Liver (tissue), 9 donors: ENCODE results near the gene PSMD1. TPM values are rescaled to one million over a fixed set of nuclear protein-coding genes. Genes with fewer than 3 reads are reported as not detected.

Experiments
- DNase-seq: peaks from one replicate; pipeline ENCODE4 v3.0.0-alpha.2; 2017; ENCODE audit warnings: low spot score
- H3K27ac ChIP-seq, 2 donors: one replicate each; pipeline ENCODE4 v1.7.0; 2013; ENCODE audit warnings: inconsistent platforms in 2 of 2, low read length in 2 of 2, control low read depth in 1 of 2, low read depth in 1 of 2, mild to moderate bottlenecking in 1 of 2
- H3K27me3 ChIP-seq, 4 donors: one replicate each; pipeline versions ENCODE4 v1.6.1 to v1.7.0; 2013; ENCODE audit warnings: low read length in 3 of 4, inconsistent platforms in 1 of 4, mild to moderate bottlenecking in 1 of 4, moderate library complexity in 1 of 4; ENCODE audit not compliant: control insufficient read depth in 4 of 4, insufficient read depth in 4 of 4
- H3K36me3 ChIP-seq, 4 donors: one replicate each; pipeline versions ENCODE4 v1.6.1 to v1.7.0; 2013; ENCODE audit warnings: low read length in 3 of 4, mild to moderate bottlenecking in 3 of 4, low read depth in 1 of 4, moderate library complexity in 1 of 4; ENCODE audit not compliant: control insufficient read depth in 4 of 4, insufficient read depth in 3 of 4
- H3K4me1 ChIP-seq, 4 donors: one replicate each; pipeline versions ENCODE4 v1.6.1 to v1.7.0; 2013; ENCODE audit warnings: low read length in 3 of 4, mild to moderate bottlenecking in 3 of 4, moderate library complexity in 1 of 4; ENCODE audit not compliant: control insufficient read depth in 4 of 4, insufficient read depth in 4 of 4
- H3K4me3 ChIP-seq, 3 donors: one replicate each; pipeline versions ENCODE4 v1.6.1 to v1.7.0; 2013; ENCODE audit warnings: low read length in 3 of 3, control low read depth in 1 of 3, low read depth in 1 of 3, mild to moderate bottlenecking in 1 of 3
- H3K9ac ChIP-seq, 2 donors: one replicate each; pipeline ENCODE4 v1.7.0; 2013; ENCODE audit warnings: low read length in 2 of 2, mild to moderate bottlenecking in 2 of 2, moderate library complexity in 2 of 2, control low read depth in 1 of 2, low read depth in 1 of 2
- H3K9me3 ChIP-seq, 4 donors: one replicate each; pipeline versions ENCODE4 v1.6.1 to v1.7.0; 2013; ENCODE audit warnings: low read length in 3 of 4; ENCODE audit not compliant: control insufficient read depth in 4 of 4
- ATF3 ChIP-seq: IDR thresholded peaks from 2 replicates; pipeline ENCODE4 v1.6.1; 2016; ENCODE audit warnings: antibody characterized with exemption
- CTCF ChIP-seq: fragments of 150-350 bp; IDR thresholded peaks from 2 replicates; pipeline ENCODE4 v1.5.1; 2017; ENCODE audit warnings: improper control_type of control experiment, low read depth, low read length; ENCODE audit not compliant: missing input control
- EGR1 ChIP-seq, 2 donors: IDR thresholded peaks; 2 replicates each; pipeline ENCODE4 v1.6.1; 2016 to 2018; ENCODE audit warnings: antibody characterized with exemption in 2 of 2, low read depth in 2 of 2
- FOXA1 ChIP-seq: IDR thresholded peaks from 2 replicates; pipeline ENCODE4 v1.6.1; 2016; ENCODE audit warnings: antibody characterized with exemption
- FOXA2 ChIP-seq: IDR thresholded peaks from 2 replicates; pipeline ENCODE4 v1.6.1; 2016; ENCODE audit warnings: antibody characterized with exemption
- HNF4A ChIP-seq, 2 donors: conservative IDR thresholded peaks; 2 replicates each; pipeline ENCODE4 v1.6.1; 2016; ENCODE audit warnings: antibody characterized with exemption in 2 of 2, mild to moderate bottlenecking in 2 of 2
- HNF4G ChIP-seq: IDR thresholded peaks from 2 replicates; pipeline ENCODE4 v1.6.1; 2016; ENCODE audit warnings: antibody characterized with exemption
- JUND ChIP-seq, 2 donors: IDR thresholded peaks; 2 replicates each; pipeline ENCODE4 v1.6.1; 2016; ENCODE audit warnings: antibody characterized with exemption in 2 of 2
- MAX ChIP-seq: IDR thresholded peaks from 2 replicates; pipeline ENCODE4 v1.6.1; 2016; ENCODE audit warnings: antibody characterized with exemption
- NR2F2 ChIP-seq: IDR thresholded peaks from 2 replicates; pipeline ENCODE4 v1.6.1; 2016; ENCODE audit warnings: antibody characterized with exemption
- RAD21 ChIP-seq, 2 donors: IDR thresholded peaks; 2 replicates each; pipeline ENCODE4 v1.6.1; 2016; ENCODE audit warnings: antibody characterized with exemption in 2 of 2, mild to moderate bottlenecking in 2 of 2
- REST ChIP-seq: IDR thresholded peaks from 2 replicates; pipeline ENCODE4 v1.6.1; 2016; ENCODE audit warnings: antibody characterized with exemption, mild to moderate bottlenecking
- RXRA ChIP-seq, 2 donors: IDR thresholded peaks; 2 replicates each; pipeline ENCODE4 v1.6.1; 2017 to 2018; ENCODE audit warnings: antibody characterized with exemption in 2 of 2, mild to moderate bottlenecking in 1 of 2
- SP1 ChIP-seq: IDR thresholded peaks from 2 replicates; pipeline ENCODE4 v1.6.1; 2018; ENCODE audit warnings: antibody characterized with exemption, mild to moderate bottlenecking
- TAF1 ChIP-seq: conservative IDR thresholded peaks from 2 replicates; pipeline ENCODE4 v1.6.1; 2016; ENCODE audit warnings: antibody characterized with exemption, mild to moderate bottlenecking
- YY1 ChIP-seq: IDR thresholded peaks from 2 replicates; pipeline ENCODE4 v1.6.1; 2016; ENCODE audit warnings: antibody characterized with exemption, mild to moderate bottlenecking
- ZBTB33 ChIP-seq: IDR thresholded peaks from 2 replicates; pipeline ENCODE4 v1.6.1; 2016; ENCODE audit warnings: antibody characterized with exemption
- WGBS: extraction: QIAGEN DNeasy Blood & Tissue Kit; methylation state at CpG from one replicate; pipeline ENCODE4 v1.1.7; 2013; 5-methylcytosine and 5-hydroxymethylcytosine counted together
- polyA plus RNA-seq, 2 donors: library from polyadenylated mRNA; stranded (reverse) in 1 of 2; unstranded in 1 of 2; fragments of 200-250 nt in 1 of 2; fragments of >200 nt in 1 of 2; fragmentation: Nextera tagmentation in 1 of 2; extraction: Ambion mirVana in 1 of 2; gene quantifications; one replicate each; pipeline versions ENCODE4 v1.2.1 to v1.2.3, GENCODE V29; 2013 to 2015
- total RNA-seq, 2 donors: library from RNA; depleted of rRNA; stranded (reverse); fragments of >200 nt; gene quantifications; one replicate each; pipeline ENCODE4 v1.2.3, GENCODE V29; 2014
- donor health status: healthy.
- donor health status: healthy.
- donor health status: healthy.
- donor health status: healthy.
- donor health status: healthy.

Gene PSMD1
- total and polyA plus RNA-seq, 4 donors: 31.7 to 83.3 (median 68.1) TPM

- TF ChIP-seq MAX (peak; percentile 82), EGR1 (IDR thresholded peaks at IDR 0.05; ENCODE audit: low read depth in 2 of 2) (peak in 1 of 2 donors; percentile 57), FOXA2 (peak; percentile 59), HNF4G (peak; percentile 72), YY1 (peak; percentile 81), HNF4A (conservative IDR thresholded peaks at IDR 0.05) (peak; percentile 94 to 97), NR2F2 (peak; percentile 70), ZBTB33 (peak; percentile 77)
Measured at GRCh38 chr2:231039821-231040364, 16.8 kb upstream of the PSMD1 start (continued).

GRCh38 chr2:231041061-231041689 lies 15.5 kb upstream of the PSMD1 start:
- H3K27me3 ChIP-seq: no peaks in the 10 kb centered on the region
- 61% methylated on average over 8 of the region's 8 CpGs for WGBS

GRCh38 chr2:231043796-231044195 lies 12.9 kb upstream of the PSMD1 start:
- H3K36me3 ChIP-seq: peaks cover 6 to 25% (median 12%) of the 10 kb centered on the region in 4 donors
- no peak overlapping the region for H3K4me3 ChIP-seq
- H3K4me1 ChIP-seq: peaks cover 14 to 63% (median 56%) of the 10 kb centered on the region in 4 donors
- no peaks in the 10 kb centered on the region for H3K27me3 ChIP-seq
- 93% methylated on average over 4 of the region's 4 CpGs for WGBS
- H3K9me3 ChIP-seq: no peaks in the 10 kb centered on the region
- TF ChIP-seq ZBTB33 (no peak), RAD21 (IDR thresholded peaks at IDR 0.05) (no peak), NR2F2 (no peak), EGR1 (IDR thresholded peaks at IDR 0.05; ENCODE audit: low read depth in 2 of 2) (no peak), HNF4A (conservative IDR thresholded peaks at IDR 0.05) (no peak), CTCF (no peak), FOXA2 (no peak), SP1 (no peak), TAF1 (no peak), MAX (no peak), YY1 (no peak), FOXA1 (no peak), JUND (IDR thresholded peaks at IDR 0.05) (no peak), HNF4G (no peak), RXRA (IDR thresholded peaks at IDR 0.05) (no peak), ATF3 (no peak), REST (no peak)
- H3K27ac ChIP-seq: no peak overlapping the region
- no peak overlapping the region for H3K9ac ChIP-seq
- DNase-seq: no peak

More at GRCh38 chr2:231041061-231041689, 15.5 kb upstream of the PSMD1 start:
- Histone ChIP-seq H3K9me3 (no peaks in the 10 kb centered on the region), H3K27ac (peak overlapping the region; percentile 3 to 74), H3K9ac (peak overlapping the region in 1 of 2 donors; percentile 68), H3K4me3 (no peak overlapping the region), H3K4me1 (peaks cover 1 to 44% (median 39%) of the 10 kb centered on the region in 4 donors), H3K36me3 (peaks cover 2 to 19% (median 8%) of the 10 kb centered on the region in 4 donors)
- DNase-seq: no peak
- TF ChIP-seq JUND (IDR thresholded peaks at IDR 0.05) (no peak), RXRA (IDR thresholded peaks at IDR 0.05) (peak; percentile 42 to 49)
